ENCODE results near the gene NSD2. TPM values are rescaled to one million over a fixed set of nuclear protein-coding genes. Genes with fewer than 3 reads are reported as not detected.

The NSD2 gene
- total RNA-seq, 1 experiment from 2014 or later, result 122 TPM

DNA sequence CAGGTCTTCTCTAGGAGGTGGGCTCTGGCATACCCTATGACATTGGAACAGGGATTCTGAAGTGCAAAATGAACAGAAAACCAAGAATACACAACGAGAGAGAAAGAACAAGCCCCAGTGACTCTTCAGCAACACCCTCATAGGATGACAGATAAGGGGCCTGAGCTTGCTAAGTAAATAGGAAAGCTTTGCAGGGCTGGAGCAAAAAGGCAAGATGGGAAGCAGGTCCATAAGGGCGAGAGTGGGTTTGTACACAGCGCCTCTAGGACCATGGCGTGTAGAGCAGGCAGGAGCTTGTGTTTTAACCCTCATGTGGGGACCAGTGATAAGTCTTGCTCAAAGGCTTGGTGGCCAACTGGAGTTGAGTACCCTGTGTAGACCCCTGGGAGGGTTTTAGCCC, 91.8 kb downstream of the NSD2 start:
- Histone ChIP-seq H3K4me1 (no peaks in the 10 kb centered on the region), H3K9me3 (no peaks in the 10 kb centered on the region), H3K36me3 (ENCODE audit: control insufficient read depth, insufficient read depth, low read length) (peaks cover 4% of the 10 kb centered on the region; the same call in 1 of the 2 replicates), H3K4me3 (ENCODE audit: low read depth, low read length) (no peak overlapping the region), H3K27me3 (replicated peaks; ENCODE audit: control insufficient read depth, insufficient read depth, low read length) (no peaks in the 10 kb centered on the region)
- ChIA-PET CTCF (no interaction called here), POLR2A (no interaction called here)
- Mint-ChIP-seq H3K9me3 (ENCODE audit: unreplicated experiment) (no peaks in the 10 kb centered on the region), H3K36me3 (ENCODE audit: insufficient read depth, unreplicated experiment) (peaks cover 86% of the 10 kb centered on the region), H3K27me3 (ENCODE audit: insufficient read depth, unreplicated experiment) (no peaks in the 10 kb centered on the region), H3K27ac (ENCODE audit: unreplicated experiment) (no peak overlapping the region), H3K4me3 (ENCODE audit: unreplicated experiment) (no peak overlapping the region), H3K4me1 (ENCODE audit: low read depth, unreplicated experiment) (peaks cover 14% of the 10 kb centered on the region)
- DNase-seq, result no peak
- intact Hi-C loops (cut with micrococcal nuclease; ENCODE audit: unreplicated experiment), result no loop called here
- no TSS peak for BruUV-seq (replicated peaks)
- TF ChIP-seq, protein P1, sequence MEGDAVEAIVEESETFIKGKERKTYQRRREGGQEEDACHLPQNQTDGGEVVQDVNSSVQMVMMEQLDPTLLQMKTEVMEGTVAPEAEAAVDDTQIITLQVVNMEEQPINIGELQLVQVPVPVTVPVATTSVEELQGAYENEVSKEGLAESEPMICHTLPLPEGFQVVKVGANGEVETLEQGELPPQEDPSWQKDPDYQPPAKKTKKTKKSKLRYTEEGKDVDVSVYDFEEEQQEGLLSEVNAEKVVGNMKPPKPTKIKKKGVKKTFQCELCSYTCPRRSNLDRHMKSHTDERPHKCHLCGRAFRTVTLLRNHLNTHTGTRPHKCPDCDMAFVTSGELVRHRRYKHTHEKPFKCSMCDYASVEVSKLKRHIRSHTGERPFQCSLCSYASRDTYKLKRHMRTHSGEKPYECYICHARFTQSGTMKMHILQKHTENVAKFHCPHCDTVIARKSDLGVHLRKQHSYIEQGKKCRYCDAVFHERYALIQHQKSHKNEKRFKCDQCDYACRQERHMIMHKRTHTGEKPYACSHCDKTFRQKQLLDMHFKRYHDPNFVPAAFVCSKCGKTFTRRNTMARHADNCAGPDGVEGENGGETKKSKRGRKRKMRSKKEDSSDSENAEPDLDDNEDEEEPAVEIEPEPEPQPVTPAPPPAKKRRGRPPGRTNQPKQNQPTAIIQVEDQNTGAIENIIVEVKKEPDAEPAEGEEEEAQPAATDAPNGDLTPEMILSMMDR (IDR thresholded peaks at IDR 0.05; ENCODE audit: insufficient read depth in 1 of 2, low read depth in 1 of 2, low read length in 1 of 2, severe bottlenecking in 1 of 2, unreplicated experiment in 1 of 2), result no peak

DNA sequence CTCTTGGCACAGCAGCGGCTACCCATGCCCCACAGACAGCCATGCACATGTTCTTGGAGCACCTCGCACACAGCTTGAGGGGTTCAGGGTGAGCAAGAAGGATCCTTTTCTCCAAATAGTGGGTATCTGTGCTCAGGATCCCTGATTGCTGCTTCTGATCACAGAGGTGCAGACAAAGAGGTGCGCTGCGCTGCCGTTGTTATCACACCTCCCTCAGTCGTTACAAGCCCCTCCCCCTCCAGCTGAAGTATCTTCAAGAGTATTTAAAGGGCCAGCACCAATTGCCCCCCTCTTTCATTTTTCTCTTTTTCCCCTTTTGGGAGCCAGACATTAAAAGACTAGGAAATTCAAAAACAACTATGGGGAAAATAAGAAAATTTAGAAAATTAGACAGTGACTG, 93.2 kb downstream of the NSD2 start:
- Mint-ChIP-seq H3K27ac (ENCODE audit: unreplicated experiment) (peak overlapping the region; percentile 60), H3K4me3 (ENCODE audit: unreplicated experiment) (no peak overlapping the region), H3K27me3 (ENCODE audit: insufficient read depth, unreplicated experiment) (no peaks in the 10 kb centered on the region), H3K4me1 (ENCODE audit: low read depth, unreplicated experiment) (peaks cover 14% of the 10 kb centered on the region), H3K36me3 (ENCODE audit: insufficient read depth, unreplicated experiment) (peaks cover 83% of the 10 kb centered on the region), H3K9me3 (ENCODE audit: unreplicated experiment) (no peaks in the 10 kb centered on the region)
- TF ChIP-seq, protein P1 (IDR thresholded peaks at IDR 0.05; ENCODE audit: insufficient read depth in 1 of 2, low read depth in 1 of 2, low read length in 1 of 2, severe bottlenecking in 1 of 2, unreplicated experiment in 1 of 2), result no peak
- POLR2A ChIA-PET, result no interaction called here
- H3K4me1 ChIP-seq, result no peaks in the 10 kb centered on the region
- CTCF ChIA-PET, result no interaction called here
- H3K9me3 ChIP-seq, result no peaks in the 10 kb centered on the region
- no peak for DNase-seq
- no peak overlapping the region for H3K4me3 ChIP-seq (ENCODE audit: low read depth, low read length)
- H3K27me3 ChIP-seq (replicated peaks; ENCODE audit: control insufficient read depth, insufficient read depth, low read length), result no peaks in the 10 kb centered on the region
- H3K36me3 ChIP-seq (ENCODE audit: control insufficient read depth, insufficient read depth, low read length), result peaks cover 6% of the 10 kb centered on the region; the same call in 1 of the 2 replicates
- intact Hi-C loops (cut with micrococcal nuclease; ENCODE audit: unreplicated experiment), result no loop called here
- no TSS peak for BruUV-seq (replicated peaks)

DNA sequence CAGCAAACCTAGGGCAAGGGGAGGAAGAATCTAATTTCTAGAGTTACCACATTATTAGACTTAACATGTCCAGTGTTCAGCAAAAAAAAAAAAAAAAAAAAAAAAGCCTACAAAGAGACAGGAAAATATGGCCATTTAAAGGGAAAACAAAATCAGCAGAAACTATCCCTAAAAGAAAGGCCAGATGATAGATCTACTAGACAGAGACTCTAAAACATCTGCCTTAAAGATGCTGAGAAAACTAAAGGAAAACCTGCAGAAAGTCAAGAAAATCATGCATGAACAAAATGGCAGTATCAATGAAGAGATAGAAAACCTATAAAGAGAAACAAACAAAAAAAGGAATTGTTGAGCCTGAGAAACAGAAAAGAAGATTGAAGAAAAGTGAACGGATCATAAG, 93.8 kb downstream of the NSD2 start:
- peaks cover 14% of the 10 kb centered on the region for H3K4me1 Mint-ChIP-seq (ENCODE audit: low read depth, unreplicated experiment)
- no peak for DNase-seq
- BruUV-seq (replicated peaks), result no TSS peak
- H3K9me3 Mint-ChIP-seq (ENCODE audit: unreplicated experiment), result no peaks in the 10 kb centered on the region
- H3K4me3 ChIP-seq (ENCODE audit: low read depth, low read length), result no peak overlapping the region
- no peaks in the 10 kb centered on the region for H3K4me1 ChIP-seq
- no peak overlapping the region for H3K27ac Mint-ChIP-seq (ENCODE audit: unreplicated experiment)
- ChIA-PET POLR2A (no interaction called here), CTCF (no interaction called here)
- peaks cover 6% of the 10 kb centered on the region; the same call in 1 of the 2 replicates for H3K36me3 ChIP-seq (ENCODE audit: control insufficient read depth, insufficient read depth, low read length)
- H3K9me3 ChIP-seq, result no peaks in the 10 kb centered on the region
- intact Hi-C loops (cut with micrococcal nuclease; ENCODE audit: unreplicated experiment), result no loop called here
- H3K4me3 Mint-ChIP-seq (ENCODE audit: unreplicated experiment), result no peak overlapping the region
- H3K27me3 Mint-ChIP-seq (ENCODE audit: insufficient read depth, unreplicated experiment), result no peaks in the 10 kb centered on the region
- no peaks in the 10 kb centered on the region for H3K27me3 ChIP-seq (replicated peaks; ENCODE audit: control insufficient read depth, insufficient read depth, low read length)
- TF ChIP-seq, protein P1 (IDR thresholded peaks at IDR 0.05; ENCODE audit: insufficient read depth in 1 of 2, low read depth in 1 of 2, low read length in 1 of 2, severe bottlenecking in 1 of 2, unreplicated experiment in 1 of 2), result no peak
- H3K36me3 Mint-ChIP-seq (ENCODE audit: insufficient read depth, unreplicated experiment), result peaks cover 82% of the 10 kb centered on the region
